Measurements from ENCODE around the gene GDI1. TPM values are rescaled to one million over a fixed set of nuclear protein-coding genes. Genes with fewer than 3 reads are reported as not detected.

Gene GDI1
- total and polyA plus RNA-seq, 2 of the 8 experiments (the other 6 are each of a cell fraction or from before 2014, with no cell fraction given) = 83.1 to 136 TPM

GRCh38 chrX:154420402-154420756 lies 16.6 kb upstream of the GDI1 start:
- no peak overlapping the region for H3K4me3 ChIP-seq (ENCODE audit: extremely low read depth in 1 of 4, insufficient read depth in 2 of 4, low read depth in 3 of 4, low read length in 4 of 4)
- no peak overlapping the region for H3K56ac ChIP-seq (replicated peaks; ENCODE audit: insufficient read length, low read depth, low read length)
- H3K4me1 ChIP-seq (replicated peaks in 1 of 4; ENCODE audit: control insufficient read depth in 3 of 4, insufficient read depth in 4 of 4, low read length in 3 of 4) = no peaks in the 10 kb centered on the region
- CTCF ChIA-PET (ENCODE audit: partially characterized antibody) = interaction anchor here (0.9 to 1.3 kb wide), 3 partner anchors 9 to 106 kb away, joined by 3 to 5 read pairs (median 3); no protein-coding TSS in a partner anchor
- no peak overlapping the region for H3K9ac ChIP-seq (replicated peaks in 1 of 4; ENCODE audit: extremely low read depth in 1 of 4, low read depth in 3 of 4, low read length in 3 of 4)
- H3K23me2 ChIP-seq (ENCODE audit: low read depth, low read length) = no peaks in the 10 kb centered on the region
- no peak overlapping the region for H3K4ac ChIP-seq (replicated peaks; ENCODE audit: insufficient read length, low read depth, low read length)
- no peak overlapping the region for H2BK5ac ChIP-seq (ENCODE audit: low read depth, low read length)
- 97% methylated on average over 6 of the region's 10 CpGs; no CpG with 5 or more reads in 1 of the 2 experiments for WGBS, 2 experiments (ENCODE audit: extremely low coverage in 1 of 2, insufficient coverage in 1 of 2, insufficient read length in 1 of 2, insufficient replicate concordance in 2 of 2, low coverage in 1 of 2, low lambda C conversion rate in 2 of 2, missing lambda C conversion rate in 1 of 2)
- no peak overlapping the region for H3K23ac ChIP-seq (ENCODE audit: insufficient read length)
- H3K27ac ChIP-seq (ENCODE audit: low read depth, low read length) = no peak overlapping the region
- DNase-seq (ENCODE audit: low read depth in 1 of 2, low spot score in 2 of 2) = no peak
- H3K36me3 ChIP-seq (ENCODE audit: control insufficient read depth in 2 of 4, insufficient read depth in 4 of 4, low read length in 3 of 4) = 0 out of 8 replicates have a peak, but pooled peaks cover 0 to 3% (median 0%) of the 10 kb centered on the region in 4 experiments
- H4K8ac ChIP-seq (ENCODE audit: extremely low read depth, insufficient read depth, low read length) = no peak overlapping the region
- no peak overlapping the region for H3K4me2 ChIP-seq (ENCODE audit: insufficient read depth in 1 of 2, low read depth in 2 of 2, low read length in 2 of 2)
- no peak overlapping the region for H2AFZ ChIP-seq (ENCODE audit: low read length)
- H4K20me1 ChIP-seq (replicated peaks in 1 of 2; ENCODE audit: control insufficient read depth in 1 of 2, insufficient read depth in 2 of 2, low read length in 2 of 2) = no peaks in the 10 kb centered on the region
- no peaks in the 10 kb centered on the region for H3K79me1 ChIP-seq (ENCODE audit: low read depth, low read length)
- no peak overlapping the region for H2BK20ac ChIP-seq (ENCODE audit: low read length)
- no peak for FAIRE-seq
- H2AK5ac ChIP-seq (ENCODE audit: low read depth, low read length) = no peak overlapping the region
- POLR2A ChIA-PET (ENCODE audit: partially characterized antibody) = interaction anchor here (1.2 to 8.7 kb wide), 3 partner anchors 8 to 40 kb away, joined by 3 to 76 read pairs (median 5); partner anchors contain the start of gene RPL10
- no peak overlapping the region for H2BK15ac ChIP-seq (ENCODE audit: low read length)
- H2BK12ac ChIP-seq (ENCODE audit: low read depth, low read length) = no peak overlapping the region
- no peaks in the 10 kb centered on the region for H3K9me3 ChIP-seq (ENCODE audit: insufficient read depth in 2 of 2, low read depth in 1 of 2, low read length in 1 of 2)
- H3K14ac ChIP-seq (ENCODE audit: insufficient read length) = no peak overlapping the region
- no peak overlapping the region for H4K5ac ChIP-seq (ENCODE audit: insufficient read length, low read depth, low read length)
- no peak overlapping the region for H2BK120ac ChIP-seq (replicated peaks; ENCODE audit: low read depth, low read length)
- no peaks in the 10 kb centered on the region for H3K79me2 ChIP-seq (ENCODE audit: control insufficient read depth in 1 of 2, insufficient read depth in 2 of 2, low read length in 2 of 2)
- TF ChIP-seq RBBP5 (IDR thresholded peaks at IDR 0.05; ENCODE audit: borderline replicate concordance, low read depth, low read length) (no peak), EGR1 (IDR thresholded peaks at IDR 0.05; ENCODE audit: borderline replicate concordance, low read depth, low read length) (no peak), RNF2 (IDR thresholded peaks at IDR 0.05; ENCODE audit: borderline replicate concordance, low read depth, low read length, missing control alignments, poor library complexity, severe bottlenecking) (no peak), CHD1 (IDR thresholded peaks at IDR 0.05; ENCODE audit: low read depth, low read length) (no peak), CEBPB (IDR thresholded peaks at IDR 0.05; ENCODE audit: low read depth, low read length) (no peak), ZNF274 (IDR thresholded peaks at IDR 0.05; ENCODE audit: borderline replicate concordance, extremely low read depth, low read length) (no peak), E2F6 (IDR thresholded peaks at IDR 0.05) (no peak), BACH1 (IDR thresholded peaks at IDR 0.05; ENCODE audit: low read length) (no peak), RXRA (IDR thresholded peaks at IDR 0.05; ENCODE audit: insufficient read depth, low read depth, low read length) (no peak), GABPA (IDR thresholded peaks at IDR 0.05; ENCODE audit: borderline replicate concordance, insufficient read depth, low read length) (no peak), TCF12 (IDR thresholded peaks at IDR 0.05; ENCODE audit: low read depth, low read length) (no peak)
- no peaks in the 10 kb centered on the region for H3K27me3 ChIP-seq (replicated peaks in 1 of 4; ENCODE audit: control insufficient read depth in 3 of 4, extremely low read depth in 1 of 4, insufficient read depth in 3 of 4, low read length in 3 of 4)
- no peak overlapping the region for H4K91ac ChIP-seq (replicated peaks; ENCODE audit: insufficient read length, low read length)
- no peak overlapping the region for H3K18ac ChIP-seq (ENCODE audit: extremely low read depth, low read length)

All from H1 (cell line).